ENCODE results near the gene PRDM12.

Gene PRDM12

DNA sequence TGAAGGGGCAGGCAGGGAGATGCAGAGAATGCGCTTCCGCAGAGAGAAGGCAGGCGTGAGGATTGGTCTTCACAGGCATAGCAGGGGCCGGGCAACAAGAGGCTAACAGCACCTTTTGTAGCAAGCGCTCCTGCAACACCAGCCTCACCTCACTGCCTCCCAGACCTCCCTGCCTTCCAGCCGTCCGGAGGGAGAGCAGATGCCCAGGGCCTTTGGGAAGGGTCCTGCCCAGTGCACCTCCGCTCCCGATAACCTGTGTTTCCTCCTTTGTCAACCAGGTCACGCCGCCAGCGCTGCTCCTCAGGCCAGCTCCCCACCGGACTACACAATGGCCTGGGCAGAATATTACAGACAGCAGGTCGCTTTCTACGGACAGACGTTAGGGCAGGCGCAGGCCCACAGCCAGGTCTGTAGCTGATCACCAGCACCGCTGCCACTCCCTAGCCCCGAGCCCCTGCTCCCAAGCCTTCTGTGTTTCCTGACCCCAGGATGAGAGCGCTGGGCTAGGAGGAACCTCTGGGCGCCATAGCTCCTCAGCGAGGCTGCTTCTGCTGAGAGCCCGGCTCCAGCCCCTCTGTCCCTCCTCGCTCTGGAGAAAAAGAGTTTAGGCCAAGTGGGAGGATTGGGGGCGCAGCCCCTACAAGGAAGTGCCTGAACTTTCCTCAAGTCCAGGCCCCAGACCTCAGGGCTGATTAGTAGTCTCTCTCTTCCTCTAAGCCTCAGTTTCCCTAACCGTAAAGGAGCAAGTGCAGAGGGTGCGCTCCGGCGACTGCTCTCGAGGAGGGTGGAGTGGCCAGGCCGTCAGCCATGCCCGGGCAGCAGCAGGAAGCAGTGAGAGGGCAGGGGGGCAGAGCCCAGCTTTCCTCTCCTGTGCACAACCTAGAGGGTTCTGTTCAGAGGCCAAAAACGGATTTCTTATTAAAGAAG, 28.4 kb upstream of the PRDM12 start:
- DNase-seq (ENCODE audit: low read depth), result no peak

DNA sequence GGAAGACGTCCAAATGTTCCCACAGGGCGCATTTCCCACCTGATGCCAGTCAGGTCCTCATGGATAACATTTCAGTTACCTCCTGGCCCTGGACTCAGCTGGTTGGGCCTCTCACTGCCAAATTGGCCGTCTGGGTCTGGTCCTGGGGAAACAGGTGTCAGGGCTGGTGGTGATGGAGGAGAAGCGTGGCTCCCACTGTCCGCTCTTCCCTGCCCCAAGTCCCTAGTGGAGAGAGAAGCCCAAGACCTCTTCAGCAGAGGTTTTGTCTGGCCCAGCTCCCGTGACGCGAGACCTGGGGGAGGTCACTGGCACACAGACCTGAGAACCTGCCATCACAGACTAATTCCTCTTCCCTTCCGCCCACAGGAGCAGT, 27.8 kb upstream of the PRDM12 start:
- DNase-seq (ENCODE audit: low read depth), result no peak

- no peak for DNase-seq (ENCODE audit: low read depth)
Observed at GRCh38 chr9:130638284-130639123, 25.9 kb upstream of the PRDM12 start.

GRCh38 chr9:130639124-130639765, 25.1 kb upstream of the PRDM12 start:
- DNase-seq (ENCODE audit: low read depth), result no peak

- no peak for DNase-seq (ENCODE audit: low read depth)
Observed at GRCh38 chr9:130639866-130640555, 24.4 kb upstream of the PRDM12 start.

DNA sequence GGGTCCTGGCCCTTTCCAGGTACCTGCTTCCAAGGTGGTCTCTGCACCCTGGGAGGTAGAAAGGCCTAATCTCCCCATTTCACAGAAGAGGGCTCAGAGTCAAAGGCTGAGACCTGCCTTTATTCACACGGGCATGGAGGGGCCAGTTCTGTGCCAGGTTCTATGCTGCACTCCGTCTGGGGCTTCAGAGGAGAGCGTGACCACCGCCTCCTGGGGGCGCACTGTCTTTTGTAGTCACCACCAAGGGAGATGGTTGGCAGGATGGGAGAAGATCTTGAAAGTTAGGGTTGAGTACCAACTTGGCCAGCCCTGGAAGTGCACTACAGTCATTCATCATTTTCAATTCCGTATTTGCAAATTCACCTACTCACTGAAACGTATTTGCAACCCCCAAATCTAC, 23.7 kb upstream of the PRDM12 start:
- DNase-seq (ENCODE audit: low read depth), result no peak

DNA sequence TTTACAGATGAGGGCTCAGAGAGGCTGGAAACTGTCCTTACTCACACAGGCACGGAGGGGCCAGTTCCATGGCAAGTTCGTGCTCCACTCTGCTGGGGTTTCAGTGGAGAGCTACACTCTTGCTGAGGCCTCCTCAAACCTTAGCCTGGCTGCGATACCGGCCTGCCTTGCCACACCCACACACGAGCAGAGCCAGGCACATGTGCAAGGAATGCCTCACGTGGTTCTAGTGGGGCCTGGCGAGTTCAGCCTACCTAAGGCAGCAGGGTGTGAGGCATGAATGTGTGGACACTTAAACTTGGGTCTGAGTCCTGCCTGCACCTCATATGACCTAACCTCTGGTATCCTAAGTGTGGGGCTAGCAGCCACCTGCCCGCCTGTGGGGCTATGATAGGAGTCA, 21.5 kb upstream of the PRDM12 start:
- DNase-seq (ENCODE audit: low read depth), result no peak

DNA sequence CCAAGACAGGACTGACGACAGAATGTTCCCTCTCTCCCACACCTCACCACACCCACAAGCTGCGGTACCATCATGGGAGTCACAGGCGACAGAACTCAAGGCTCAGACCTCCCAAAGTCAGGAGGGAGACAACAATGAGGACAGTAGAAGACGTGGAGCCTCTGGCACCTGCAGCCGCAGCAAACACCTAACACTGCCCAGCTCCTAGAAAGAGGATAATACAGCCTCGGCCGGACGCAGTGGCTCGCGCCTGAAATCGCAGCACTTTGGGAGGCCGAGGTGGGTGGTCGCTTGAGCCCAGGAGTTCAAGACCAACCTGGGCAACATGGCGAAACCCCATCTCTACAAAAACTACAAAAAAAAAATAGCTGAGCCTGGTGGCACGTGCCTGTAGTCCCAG, 13.2 kb upstream of the PRDM12 start:
- no peak for DNase-seq (ENCODE audit: low read depth)

DNA sequence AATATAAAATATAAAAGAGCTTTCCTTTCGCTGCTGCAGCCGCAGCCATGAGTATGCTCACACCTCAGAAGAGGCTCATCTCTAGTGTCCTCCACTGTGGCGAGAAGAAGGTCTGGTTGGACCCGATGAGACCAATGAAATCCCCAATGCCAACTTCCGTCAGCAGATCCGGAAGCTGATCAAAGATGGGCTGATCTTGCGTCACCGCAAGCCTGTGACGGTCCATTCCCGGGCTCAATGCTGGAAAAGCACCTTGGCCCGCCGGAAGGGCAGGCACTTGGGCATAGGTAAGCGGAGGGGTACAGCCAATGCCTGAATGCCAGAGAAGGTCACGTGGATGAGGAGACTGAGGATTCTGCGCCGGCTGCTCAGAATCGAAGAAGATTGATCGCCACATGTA, 12.6 kb upstream of the PRDM12 start:
- no peak for DNase-seq (ENCODE audit: low read depth)

- DNase-seq (ENCODE audit: low read depth), result no peak
Observed at GRCh38 chr9:130654879-130655278, 9.5 kb upstream of the PRDM12 start.

DNA sequence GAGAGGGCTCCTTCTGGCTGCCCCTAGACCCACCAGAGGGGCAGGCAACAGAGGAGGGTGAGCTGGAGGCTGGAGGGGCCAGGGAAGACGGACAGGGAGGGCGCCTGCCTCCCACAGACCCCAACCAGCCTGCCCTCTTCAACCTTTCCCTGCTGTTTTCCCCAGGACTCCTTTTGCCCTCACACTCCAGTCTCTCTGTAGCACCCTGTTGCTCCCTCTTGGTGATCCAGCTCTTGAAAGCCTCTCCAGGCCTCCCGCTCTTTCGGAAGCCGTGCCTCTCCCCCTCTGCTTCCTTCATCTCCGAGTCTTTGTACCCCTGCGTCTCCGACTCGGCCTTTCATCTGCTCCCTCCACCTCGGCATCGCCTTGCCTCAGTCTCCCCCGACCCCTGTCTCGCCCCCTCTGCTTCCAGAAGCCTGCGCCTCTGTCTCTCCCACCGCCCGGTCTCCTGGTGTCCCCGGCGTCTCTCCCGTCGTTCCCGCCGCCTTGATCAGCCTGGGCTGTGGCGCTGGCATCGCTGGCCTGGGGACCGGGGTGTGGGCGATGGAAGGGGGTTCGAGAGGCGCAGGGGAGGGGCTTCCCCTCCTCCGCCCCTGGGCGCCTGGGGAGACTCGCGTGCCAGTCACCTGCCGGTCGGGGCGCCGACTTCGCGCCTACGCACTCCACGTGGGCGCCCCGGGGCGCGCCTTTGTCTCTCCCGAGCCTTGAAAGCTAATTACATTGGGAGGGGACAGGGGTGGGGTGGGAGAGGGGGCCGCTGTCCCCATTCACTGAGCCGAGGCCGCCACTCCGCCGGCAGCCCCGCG, 5.3 kb upstream of the PRDM12 start:
- DNase-seq (ENCODE audit: low read depth), result no peak

DNA sequence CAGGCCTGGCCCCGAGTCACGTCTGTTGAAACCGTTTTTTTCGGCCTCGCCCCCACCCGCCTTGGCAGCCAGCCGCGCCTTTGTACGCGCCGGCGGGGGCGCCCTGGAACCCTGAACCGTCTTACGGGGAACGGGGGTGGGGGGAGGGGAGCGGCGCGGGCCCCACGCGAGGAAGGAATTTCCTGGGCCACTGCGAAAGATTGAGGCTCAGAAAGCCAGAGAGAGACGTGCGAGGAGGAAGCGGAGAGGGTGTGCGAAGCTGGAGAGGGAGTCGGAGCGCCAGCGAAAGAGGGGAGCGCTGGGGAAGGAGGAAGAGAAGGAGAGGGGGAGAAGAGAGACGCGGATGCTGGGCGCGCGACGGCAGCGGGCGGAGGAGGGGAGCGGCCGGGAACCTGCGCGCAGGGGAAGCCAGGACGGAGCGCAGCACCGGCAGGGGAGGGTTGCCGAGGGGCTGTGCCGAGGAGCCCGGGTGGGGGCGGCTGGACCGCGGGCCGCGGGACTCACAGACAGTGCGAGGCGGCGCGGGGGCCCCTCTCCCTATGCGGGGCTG, 4.6 kb upstream of the PRDM12 start:
- no peak for DNase-seq (ENCODE audit: low read depth)

- no peak for DNase-seq (ENCODE audit: low read depth)
Observed at GRCh38 chr9:130660326-130660682, 4.1 kb upstream of the PRDM12 start.

DNA sequence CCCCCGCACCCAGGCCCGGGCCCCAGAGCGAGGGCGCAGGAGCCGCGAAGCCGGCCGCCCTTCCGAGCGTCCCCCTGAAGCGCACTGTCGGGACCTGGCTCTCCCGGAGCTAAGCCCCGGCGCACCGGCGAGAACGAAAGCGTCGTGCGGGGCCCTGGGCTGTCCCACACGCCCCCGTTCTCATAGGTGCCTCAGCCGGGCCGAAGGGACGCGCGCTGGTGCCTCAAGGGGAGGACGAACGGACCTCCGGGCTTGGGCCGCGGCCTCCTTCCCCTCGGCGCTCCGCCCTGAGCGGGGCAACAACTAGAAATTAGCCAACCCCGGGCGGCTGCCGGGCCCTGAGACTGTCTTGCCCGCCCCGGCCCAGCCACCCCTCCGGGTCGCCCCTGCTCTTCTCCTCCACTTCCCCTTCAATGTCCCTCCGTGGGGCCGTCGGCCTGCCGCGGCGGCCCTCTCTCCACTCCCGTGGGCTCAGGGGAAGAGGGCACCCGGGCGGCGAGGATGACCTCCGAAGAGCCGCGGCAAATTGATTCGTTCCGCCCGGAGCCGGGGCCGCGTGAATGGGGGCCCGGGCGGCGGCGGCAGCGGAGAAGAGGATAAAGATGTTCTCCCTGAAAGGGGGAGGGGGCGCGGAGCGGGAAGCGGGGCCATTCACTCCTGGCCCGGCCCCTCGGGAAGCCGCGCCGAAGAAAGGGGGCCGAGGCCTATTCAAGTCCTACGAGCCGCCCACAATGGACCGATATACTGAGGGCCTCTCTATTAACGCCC, 3.5 kb upstream of the PRDM12 start:
- no peak for DNase-seq (ENCODE audit: low read depth)

DNA sequence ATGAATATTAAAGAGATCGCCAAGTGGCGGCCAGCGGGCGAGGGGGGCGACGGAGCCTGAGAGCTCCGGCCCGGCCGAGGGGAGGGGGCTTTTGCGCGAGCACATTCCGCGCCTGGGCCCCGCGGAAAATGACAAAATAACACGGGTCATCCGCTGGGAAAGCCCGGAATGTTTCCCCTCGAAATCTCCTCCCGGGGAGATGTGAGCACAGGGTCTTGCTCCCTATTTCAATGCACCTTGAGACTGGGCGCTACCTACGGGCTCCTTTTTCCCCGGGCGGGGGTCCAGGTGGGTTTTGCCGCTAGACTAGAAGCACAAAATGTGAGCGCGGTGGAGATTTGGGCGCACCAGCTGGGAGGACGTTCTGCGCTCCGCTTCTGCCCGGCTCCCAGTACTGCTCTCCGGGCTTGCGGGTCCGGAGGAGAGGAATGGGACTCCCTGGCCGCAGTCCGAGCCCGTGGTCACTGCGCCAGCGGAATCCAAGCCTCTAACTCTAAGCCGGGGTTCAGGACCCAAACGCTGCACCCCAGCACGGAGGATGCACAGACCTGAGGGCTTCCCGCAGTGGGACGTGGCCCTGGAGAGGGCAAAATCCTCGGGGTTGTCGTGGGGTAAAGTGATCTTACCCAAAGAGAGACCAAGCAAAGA, 2.8 kb upstream of the PRDM12 start:
- no peak for DNase-seq (ENCODE audit: low read depth)

DNA sequence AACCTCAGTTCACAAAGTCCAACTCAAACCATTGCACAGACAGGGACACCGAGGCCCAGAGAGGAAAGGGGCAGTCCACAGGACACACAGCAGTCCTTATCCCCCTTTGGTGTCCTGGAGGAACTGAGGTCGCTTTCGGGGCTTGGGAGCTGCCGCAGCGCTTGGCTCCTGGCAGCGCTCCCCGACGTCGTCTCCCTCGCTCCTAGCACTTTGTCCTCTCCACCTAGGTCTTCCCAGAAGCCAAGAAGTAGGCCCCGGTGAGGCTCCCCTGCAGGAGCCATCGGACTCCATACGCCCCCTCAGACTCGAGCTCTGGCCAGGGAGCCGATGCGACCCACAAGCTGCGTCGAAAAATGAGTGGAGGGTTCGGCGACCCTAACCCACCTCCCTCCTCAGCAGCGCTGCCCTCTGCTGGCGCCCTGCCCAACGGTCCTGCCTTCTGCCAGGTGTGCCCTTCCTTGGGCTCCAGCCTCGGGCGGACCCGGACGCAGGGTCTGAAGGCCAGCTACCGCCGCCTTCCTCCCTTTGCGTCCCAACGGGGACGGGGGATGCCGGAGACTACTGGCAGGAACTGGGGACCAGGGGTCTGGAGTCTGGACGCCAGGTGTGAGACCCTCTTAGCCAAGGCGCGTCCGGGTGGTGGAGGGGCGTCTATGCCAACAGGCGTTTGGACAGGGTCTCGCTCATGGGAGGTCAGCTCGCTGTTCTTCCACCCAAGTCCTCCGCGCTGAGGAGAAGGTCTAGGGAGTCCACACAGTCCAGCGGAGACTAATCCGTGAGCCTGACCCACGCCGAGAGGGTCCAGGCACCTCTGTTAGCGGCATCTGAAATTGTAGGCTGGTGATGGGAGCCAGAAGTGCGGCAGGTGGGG, 2.1 kb upstream of the PRDM12 start:
- DNase-seq (ENCODE audit: low read depth), result no peak

DNA sequence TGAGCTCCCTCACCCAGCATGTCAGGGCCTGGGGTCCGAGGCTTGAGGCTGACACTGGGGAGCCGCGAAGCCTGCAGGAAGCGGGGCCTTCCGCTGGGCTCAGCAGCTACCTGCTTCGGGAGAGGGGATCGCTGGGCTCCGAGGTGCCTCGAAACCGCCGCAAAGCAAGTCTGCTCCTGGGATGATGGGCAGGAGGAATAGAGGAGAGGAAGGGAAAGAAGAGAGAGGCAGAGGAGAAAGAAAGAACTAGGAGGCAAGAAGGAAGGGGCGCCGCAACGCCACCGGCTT, 1.5 kb upstream of the PRDM12 start:
- no peak for DNase-seq (ENCODE audit: low read depth)

DNA sequence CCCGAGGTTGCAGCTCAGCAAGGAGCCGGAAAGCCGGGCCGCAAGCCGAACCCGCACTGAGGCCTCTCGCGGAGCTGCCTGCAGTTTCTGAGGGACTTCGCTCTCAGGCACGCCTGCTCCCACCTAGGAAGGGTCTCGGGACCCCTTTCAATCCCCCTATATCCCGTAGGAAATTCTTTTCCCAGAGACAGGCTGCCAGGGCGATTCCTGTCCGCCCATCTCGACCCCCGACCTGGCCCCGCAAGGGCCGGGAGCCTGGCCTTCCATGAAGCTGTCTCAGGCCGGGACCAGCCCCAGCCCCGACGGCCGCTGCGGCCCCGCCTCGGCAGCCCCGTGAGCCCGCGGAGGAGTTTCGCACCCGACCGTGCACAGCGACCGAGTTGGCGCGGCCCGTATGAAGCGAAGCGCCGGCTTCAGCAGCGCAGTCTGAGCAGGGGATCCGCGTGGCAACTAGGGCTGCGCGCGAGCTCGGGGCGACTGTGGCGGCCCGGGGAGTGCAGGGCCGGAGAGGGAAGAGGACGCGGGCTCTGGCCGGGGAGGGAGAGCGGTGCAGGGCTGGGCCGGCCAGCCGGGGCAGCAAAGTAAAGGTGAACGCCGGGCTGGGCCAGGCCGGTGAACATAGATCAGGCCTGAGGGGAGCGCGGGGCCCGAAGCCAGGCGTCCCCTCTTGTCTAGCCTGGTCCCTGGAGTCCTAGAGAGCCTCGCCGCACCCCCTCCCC, 977 bp upstream of the PRDM12 start:
- no peak for DNase-seq (ENCODE audit: low read depth)

- DNase-seq (ENCODE audit: low read depth), result no peak
Observed at GRCh38 chr9:130663977-130664250, 480 bp upstream of the PRDM12 start.
